Activated T-cell treated with anti-CD3 and anti-CD28 coated beads for 4 hours (primary cell): ENCODE results near the gene G6PC2.

Source experiments
- DNase-seq: peaks from one replicate; pipeline ENCODE4 v3.0.0-alpha.2; 2020

Gene G6PC2

GRCh38 chr2:168949324-168949723 is 48.2 kb downstream of the G6PC2 start:
- no peak for DNase-seq

- DNase-seq = no peak
Measured at GRCh38 chr2:168951871-168952270, 50.8 kb downstream of the G6PC2 start.

GRCh38 chr2:168952424-168952823 is 51.3 kb downstream of the G6PC2 start:
- DNase-seq = no peak

- no peak for DNase-seq
Measured at GRCh38 chr2:168954256-168954655, 53.2 kb downstream of the G6PC2 start.

- DNase-seq = no peak
Measured at GRCh38 chr2:168955321-168955720, 54.2 kb downstream of the G6PC2 start.

GRCh38 chr2:168956392-168956791 is 55.3 kb downstream of the G6PC2 start:
- no peak for DNase-seq
